ENCODE results near the gene NOS1.

GRCh38 chr12:117236456-117237001, 124.9 kb downstream of the NOS1 start:
- peak; percentile 29 to 61 (median 50) for TF ChIP-seq CTCF (IDR thresholded peaks at IDR 0.05)
- no peak for TF ChIP-seq POLR2A (IDR thresholded peaks at IDR 0.05)

Data from breast epithelium (tissue), 3 donors.